Stimulated activated CD4-positive, alpha-beta T cell treated with anti-CD3 and anti-CD28 coated beads, Interleukin-4, amount 100 ng/mL, for 24 hours (primary cell): ENCODE data around the gene MICAL3.

Source experiments
- DNase-seq: peaks from one replicate; pipeline ENCODE4 v3.0.0-alpha.2; 2020

MICAL3 gene

GRCh38 chr22:17807578-17808410, 216.6 kb downstream of the MICAL3 start:
- no peak for DNase-seq

- DNase-seq = no peak
Observed at GRCh38 chr22:17807086-17807485, 217.3 kb downstream of the MICAL3 start.

- DNase-seq = no peak
Observed at GRCh38 chr22:17806437-17806836, 217.9 kb downstream of the MICAL3 start.

GRCh38 chr22:17804331-17805080, 219.9 kb downstream of the MICAL3 start:
- DNase-seq = no peak

GRCh38 chr22:17803609-17804270, 220.6 kb downstream of the MICAL3 start:
- DNase-seq = no peak

- DNase-seq = no peak
Observed at GRCh38 chr22:17802822-17803221, 221.5 kb downstream of the MICAL3 start.

GRCh38 chr22:17802411-17802810, 221.9 kb downstream of the MICAL3 start:
- no peak for DNase-seq

- no peak for DNase-seq
Observed at GRCh38 chr22:17797721-17798559, 226.4 kb downstream of the MICAL3 start.

GRCh38 chr22:17796695-17797094, 227.7 kb downstream of the MICAL3 start:
- no peak for DNase-seq

- DNase-seq = no peak
Observed at GRCh38 chr22:17795661-17796548, 228.5 kb downstream of the MICAL3 start.

GRCh38 chr22:17794726-17795542, 229.4 kb downstream of the MICAL3 start:
- DNase-seq = no peak

GRCh38 chr22:17792854-17793434, 231.4 kb downstream of the MICAL3 start:
- no peak for DNase-seq

- DNase-seq = no peak
Observed at GRCh38 chr22:17792299-17792698, 232.1 kb downstream of the MICAL3 start.

GRCh38 chr22:17791196-17791595, 233.2 kb downstream of the MICAL3 start:
- no peak for DNase-seq

- DNase-seq = no peak
Observed at GRCh38 chr22:17789379-17790200, 234.8 kb downstream of the MICAL3 start.

GRCh38 chr22:17788528-17789378, 235.6 kb downstream of the MICAL3 start:
- DNase-seq = no peak

- DNase-seq = no peak
Observed at GRCh38 chr22:17787716-17788330, 236.5 kb downstream of the MICAL3 start.

GRCh38 chr22:17787241-17787640, 237.1 kb downstream of the MICAL3 start:
- DNase-seq = no peak
